T47D (cell line): ENCODE data around the gene LRPAP1.
"Not testable (repeated sequence)": the region's sequence is repeated elsewhere in the genome, so short reads cannot be mapped to it uniquely, and the experiment has no call there.

Experiments
- DNase-seq, 2 experiments: peaks; one replicate each; pipeline versions ENCODE4 v3.0.0 to v3.0.0-alpha.2; 2011 to 2012; ENCODE audit warnings: low read depth in 1 of 2, low spot score in 1 of 2
- JUND ChIP-seq: IDR thresholded peaks from 2 replicates; pipeline ENCODE4 v1.6.1; 2012; ENCODE audit warnings: low read depth
- in situ Hi-C: cut with HindIII; loops from 2 replicates; pipeline ENCODE4 v1.10.0; 2016; ENCODE audit warnings: low sequenced_read_pairs, low pct_unique_long_range_greater_than_20kb

Gene LRPAP1

GRCh38 chr4:3515646-3516045, 16.6 kb downstream of the LRPAP1 start:
- in situ Hi-C loops, result no loop called here
- DNase-seq, result no peak
- TF ChIP-seq JUND, result no peak

GRCh38 chr4:3514806-3515501, 17.3 kb downstream of the LRPAP1 start:
- no peak for DNase-seq
- no peak for TF ChIP-seq JUND
- in situ Hi-C loops, result no loop called here

GRCh38 chr4:3514221-3514780, 17.9 kb downstream of the LRPAP1 start:
- TF ChIP-seq JUND, result no peak
- DNase-seq, result no peak
- in situ Hi-C loops, result no loop called here

GRCh38 chr4:3513807-3514206, 18.4 kb downstream of the LRPAP1 start:
- no peak for DNase-seq
- in situ Hi-C loops, result no loop called here
- no peak for TF ChIP-seq JUND

DNA sequence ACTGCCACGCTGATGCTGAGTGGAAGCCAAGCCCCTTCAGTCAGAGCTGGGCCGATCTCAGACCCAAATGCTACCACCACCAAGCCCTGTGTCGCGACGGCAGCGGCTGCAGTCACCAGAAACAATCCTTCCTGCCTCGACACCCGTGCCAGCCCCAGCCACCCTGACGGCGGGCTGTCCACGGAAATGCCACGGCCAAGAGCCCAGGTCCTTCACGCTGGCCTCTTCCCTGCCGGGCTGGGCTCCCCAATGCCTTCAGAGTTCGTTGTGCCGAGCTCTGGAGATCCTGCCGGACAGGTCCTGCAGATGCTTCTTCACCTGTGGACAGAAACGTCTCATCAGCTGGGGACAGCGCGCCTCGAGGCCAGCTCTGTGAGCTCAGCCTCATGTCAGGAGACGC, 19.5 kb downstream of the LRPAP1 start:
- in situ Hi-C loops, result no loop called here
- DNase-seq, result no peak
- TF ChIP-seq JUND, result no peak

DNA sequence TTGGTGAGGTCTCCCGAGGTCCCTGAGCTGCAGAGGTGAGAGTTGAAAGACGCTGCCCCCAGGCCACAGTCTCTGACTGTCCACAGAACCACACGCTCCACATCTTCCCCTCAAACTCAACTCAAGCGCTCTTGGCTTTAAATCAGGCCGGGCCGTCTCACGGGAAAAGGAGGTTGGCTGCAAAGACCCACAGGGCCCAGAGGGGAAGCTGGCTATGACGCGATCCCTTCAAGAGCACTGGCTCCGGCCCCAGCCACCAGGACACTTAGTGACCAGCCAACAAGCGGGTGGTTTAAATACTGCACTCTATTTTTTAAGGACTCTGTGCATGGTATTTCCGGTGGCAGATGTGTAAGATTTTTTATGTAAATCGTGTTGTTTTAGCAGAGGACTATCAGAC, 19.9 kb downstream of the LRPAP1 start:
- TF ChIP-seq JUND, result no peak
- in situ Hi-C loops, result no loop called here
- DNase-seq, result no peak

DNA sequence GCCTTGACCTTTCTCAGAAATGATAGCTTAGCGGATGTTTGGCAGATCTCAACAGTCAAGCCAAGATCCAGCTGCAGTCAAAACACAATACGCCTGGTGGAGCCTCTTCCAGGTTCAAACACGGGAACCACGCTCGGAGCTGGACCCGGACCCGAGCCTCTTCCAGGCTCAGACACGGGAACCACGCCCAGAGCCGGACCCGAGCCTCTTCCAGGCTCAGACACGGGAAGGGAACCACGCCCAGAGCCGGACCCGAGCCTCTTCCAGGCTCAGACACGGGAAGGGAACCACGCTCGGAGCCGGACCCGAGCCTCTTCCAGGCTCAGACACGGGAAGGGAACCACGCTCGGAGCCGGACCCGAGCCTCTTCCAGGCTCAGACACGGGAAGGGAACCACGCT, 20.6 kb downstream of the LRPAP1 start:
- DNase-seq, in situ Hi-C loops: not testable (repeated sequence)

DNA sequence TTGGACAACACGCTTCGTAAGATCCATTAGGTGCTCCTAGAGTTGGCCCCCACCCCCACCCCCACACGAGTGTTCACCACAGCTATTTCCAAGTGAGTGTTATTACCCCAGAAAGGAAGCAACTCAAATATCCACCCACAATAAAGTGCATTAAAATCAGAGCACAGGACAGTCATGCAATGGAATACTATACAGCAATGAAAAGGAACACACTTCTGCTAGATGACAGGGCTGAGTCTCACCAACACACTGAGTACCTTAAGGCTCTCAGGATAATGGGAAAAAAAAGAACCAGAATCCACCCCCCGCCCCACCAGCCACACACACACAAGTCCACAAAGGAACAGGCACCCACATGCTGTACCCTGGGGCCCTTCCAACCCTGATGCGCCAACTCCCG, 21.0 kb downstream of the LRPAP1 start:
- no peak for DNase-seq
- in situ Hi-C loops, result no loop called here
- no peak for TF ChIP-seq JUND

GRCh38 chr4:3510481-3510880, 21.7 kb downstream of the LRPAP1 start:
- TF ChIP-seq JUND, result no peak
- in situ Hi-C loops, result no loop called here
- DNase-seq, result no peak

DNA sequence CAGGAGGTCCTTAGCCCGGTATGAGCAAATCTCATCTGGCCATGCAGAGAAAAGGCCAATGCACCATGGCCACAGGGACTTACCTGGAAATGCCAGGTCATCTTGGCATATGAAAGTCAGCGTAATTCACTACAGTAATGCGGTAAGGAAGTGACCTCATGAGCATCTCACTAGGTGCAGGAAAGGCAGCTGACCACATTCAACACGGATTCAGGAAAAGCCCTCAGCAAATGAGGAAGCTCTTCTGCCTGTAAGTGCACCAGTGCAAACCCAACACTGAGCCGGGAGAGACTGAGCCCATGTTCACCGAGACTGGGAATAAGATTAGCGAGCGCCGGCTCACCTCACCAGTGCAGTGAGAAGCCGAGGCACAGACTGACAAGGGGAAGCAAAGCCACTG, 23.7 kb downstream of the LRPAP1 start:
- TF ChIP-seq JUND, result no peak
- in situ Hi-C loops, result no loop called here
- no peak for DNase-seq

GRCh38 chr4:3505231-3505630, 27.0 kb downstream of the LRPAP1 start:
- no peak for TF ChIP-seq JUND
- in situ Hi-C loops, result no loop called here
- DNase-seq, result no peak

DNA sequence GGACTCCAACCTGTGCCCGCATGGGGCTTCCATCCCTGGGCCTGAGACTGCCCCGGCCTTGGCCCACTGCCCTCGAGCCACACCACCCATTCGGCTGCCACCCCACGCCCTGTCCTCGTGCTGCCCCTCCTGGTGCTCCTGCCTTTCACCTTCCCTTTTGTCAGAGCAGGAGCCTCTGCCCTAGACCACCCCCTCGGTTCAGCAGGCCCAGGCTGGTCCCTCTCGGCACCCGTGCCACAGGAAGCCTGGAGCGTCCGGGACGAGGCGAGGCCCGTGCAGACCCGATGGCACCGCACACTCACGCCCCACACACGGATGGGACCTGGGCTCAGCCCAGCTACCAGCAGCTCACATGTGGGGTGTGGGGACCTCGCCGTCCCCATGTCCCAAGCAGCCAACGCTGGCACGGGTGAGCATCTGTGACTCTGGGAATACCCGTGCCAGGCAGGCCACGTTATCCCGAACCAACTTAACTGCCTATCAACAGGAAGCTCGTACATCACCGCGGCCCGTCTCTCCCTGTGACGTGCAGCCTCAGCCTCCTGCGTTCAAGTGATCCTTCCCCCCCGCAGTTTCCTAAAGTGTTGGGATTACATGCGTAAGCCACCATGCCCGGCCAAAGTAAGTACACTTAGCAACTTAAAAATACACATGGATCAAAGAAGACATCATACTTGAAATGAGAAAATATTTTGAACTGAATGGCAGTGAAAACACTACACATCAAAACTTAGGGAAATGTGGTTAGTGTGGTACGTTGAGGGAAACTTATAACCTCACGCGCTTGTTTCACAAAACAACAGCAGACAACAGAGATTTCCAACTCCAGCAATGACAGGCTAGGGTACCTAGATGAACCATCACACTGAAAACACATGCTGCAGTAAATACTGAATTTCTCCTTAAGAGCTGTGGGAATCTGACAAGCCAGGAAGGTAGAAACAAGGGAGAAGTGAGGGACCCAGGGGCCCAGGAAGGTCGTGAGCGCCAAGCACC, 29.0 kb downstream of the LRPAP1 start:
- in situ Hi-C loops, result no loop called here
- TF ChIP-seq JUND, result no peak
- DNase-seq, result no peak
